K562 (cell line): Measurements from ENCODE around the gene FCGBP. TPM values are rescaled to one million over a fixed set of nuclear protein-coding genes. Genes with fewer than 3 reads are reported as not detected.

ENCODE experiments used
- ARID1B ChIP-seq: fragments of 450-650 bp; IDR thresholded peaks from 2 replicates; pipeline ENCODE4 v1.6.1; 2016; ENCODE audit warnings: antibody characterized with exemption, mild to moderate bottlenecking, inconsistent platforms
- BMI1 ChIP-seq: fragments of 150-350 bp; IDR thresholded peaks from 2 replicates; pipeline ENCODE4 v1.6.1; 2014; ENCODE audit warnings: low read length
- CREBBP ChIP-seq: IDR thresholded peaks from one replicate; pipeline ENCODE4 v1.6.1; 2012; ENCODE audit warnings: low read depth, mild to moderate bottlenecking, control low read depth, inconsistent platforms, low read length
- ETS2 ChIP-seq: IDR thresholded peaks from 2 replicates; pipeline ENCODE4 v1.6.1; 2016; ENCODE audit warnings: borderline replicate concordance, missing genetic modification characterization, mild to moderate bottlenecking, moderate library complexity, missing compliant biosample characterization; ENCODE audit not compliant: poor library complexity, severe bottlenecking
- ETV5 ChIP-seq: sonication (generic); formaldehyde crosslinking; IDR thresholded peaks from 2 replicates; pipeline ENCODE4 v1.4.0; 2020; ENCODE audit warnings: low read depth, mild to moderate bottlenecking, missing genetic modification reagents
- GTF2A2 ChIP-seq: IDR thresholded peaks from 2 replicates; pipeline ENCODE4 v1.6.1; 2016; ENCODE audit warnings: mild to moderate bottlenecking, missing genetic modification characterization, missing compliant biosample characterization
- IFI16 ChIP-seq: fragments of 250-450 bp; sonication (Bioruptor Pico); IDR thresholded peaks from 2 replicates; pipeline ENCODE4 v2.1.2; 2022; ENCODE audit warnings: mild to moderate bottlenecking, inconsistent platforms
- KAT7 ChIP-seq: sonication (generic); formaldehyde crosslinking; IDR thresholded peaks from 2 replicates; pipeline ENCODE4 v1.8.0; 2022; ENCODE audit warnings: missing genetic modification reagents, mild to moderate bottlenecking, borderline replicate concordance
- MTF1 ChIP-seq: fragments of 250-450 bp; sonication (Bioruptor Pico); IDR thresholded peaks from 2 replicates; pipeline ENCODE4 v1.9.0; 2021; ENCODE audit warnings: moderate library complexity, mild to moderate bottlenecking, inconsistent platforms, borderline replicate concordance
- TCF3 ChIP-seq: sonication (generic); formaldehyde crosslinking; IDR thresholded peaks from 2 replicates; pipeline ENCODE4 v1.4.0; 2020; ENCODE audit warnings: mild to moderate bottlenecking, missing genetic modification reagents
- THRB ChIP-seq: fragments of 450-650 bp; formaldehyde crosslinking; conservative IDR thresholded peaks from 2 replicates; pipeline ENCODE4 v1.4.0; 2022; ENCODE audit warnings: mild to moderate bottlenecking, missing genetic modification characterization
- TRIM28 ChIP-seq: fragments of 450-650 bp; IDR thresholded peaks from 2 replicates; pipeline ENCODE4 v1.6.1; 2017
- YY1 ChIP-seq, 3 experiments: IDR thresholded peaks; 2 replicates each; pipeline ENCODE4 v1.6.1; 2011; ENCODE audit warnings: low read length in 2 of 3, mild to moderate bottlenecking in 2 of 3, moderate library complexity in 2 of 3, borderline replicate concordance in 1 of 3, control low read depth in 1 of 3, low read depth in 1 of 3; ENCODE audit not compliant: insufficient read depth in 3 of 3, insufficient replicate concordance in 2 of 3, control insufficient read depth in 1 of 3, insufficient read length in 1 of 3; ENCODE audit errors: extremely low read depth in 1 of 3
- ZBTB34 ChIP-seq: fragments of 250-450 bp; sonication (Bioruptor Pico); IDR thresholded peaks from 2 replicates; pipeline ENCODE4 v1.8.0; 2021; ENCODE audit warnings: mild to moderate bottlenecking, moderate library complexity
- ZKSCAN1 ChIP-seq: fragments of 150-350 bp; IDR thresholded peaks from 2 replicates; pipeline ENCODE4 v1.6.1; 2016; ENCODE audit warnings: low read depth, low read length
- ZKSCAN8 ChIP-seq: fragments of 200-800 bp; sonication (Bioruptor generic); IDR thresholded peaks from 2 replicates; pipeline ENCODE4 v1.6.1; 2016; ENCODE audit warnings: missing genetic modification characterization, missing compliant biosample characterization
- ZNF263 ChIP-seq: sonication (generic); formaldehyde crosslinking; IDR thresholded peaks from 2 replicates; pipeline ENCODE4 v1.8.0; 2022; ENCODE audit warnings: mild to moderate bottlenecking, missing genetic modification reagents, borderline replicate concordance
- ZNF717 ChIP-seq: fragments of 250-450 bp; sonication (Bioruptor Pico); IDR thresholded peaks from 2 replicates; pipeline ENCODE4 v1.5.0; 2021
- polyA plus RNA-seq, 8 experiments: library from polyadenylated mRNA; depleted of rRNA in 4 of 8; stranded (reverse) in 5 of 8; unstranded in 3 of 8; fragments of >200 nt; fragmentation: Nextera tagmentation in 2 of 8; fragmentation: Illumina TruSeq in 1 of 8; extraction: Ambion mirVana in 2 of 8; extraction: Trizol in 1 of 8; gene quantifications; 2 replicates each; pipeline versions ENCODE4 v1.2.1 to v1.2.3, GENCODE V29; 2011 to 2014; ENCODE audit warnings: inconsistent platforms in 1 of 8, missing spikeins in 1 of 8
- total RNA-seq, 7 experiments: library from RNA; depleted of rRNA in 6 of 7; stranded (reverse); fragments of >200 nt in 6 of 7; fragmentation: Illumina TruSeq in 2 of 7; extraction: Trizol in 2 of 7; gene quantifications; 2 replicates each; pipeline versions ENCODE4 v1.2.1 to v1.2.3, GENCODE V29; 2011 to 2021; ENCODE audit warnings: low replicate concordance in 1 of 7
- TF ChIP-seq, protein P1 (sequence below), 2 experiments: fragments of 450-650 bp in 1 of 2; sonication (generic) in 1 of 2; formaldehyde crosslinking; conservative IDR thresholded peaks; 2 replicates each; pipeline versions ENCODE4 v1.4.0 to v1.8.1; 2020 to 2022; ENCODE audit warnings: mild to moderate bottlenecking in 1 of 2, missing genetic modification reagents in 1 of 2
- TF ChIP-seq, protein P2 (sequence below), 2 experiments: IDR thresholded peaks; 2 replicates each; pipeline ENCODE4 v1.6.1; 2011; ENCODE audit warnings: borderline replicate concordance in 1 of 2, control low read depth in 1 of 2, low read depth in 1 of 2, low read length in 1 of 2, mild to moderate bottlenecking in 1 of 2, mixed read lengths in 1 of 2, moderate library complexity in 1 of 2; ENCODE audit not compliant: insufficient read depth in 1 of 2, insufficient read length in 1 of 2, poor library complexity in 1 of 2, severe bottlenecking in 1 of 2; ENCODE audit errors: extremely low read depth in 1 of 2
- TF ChIP-seq, protein P3 (sequence below): sonication (generic); formaldehyde crosslinking; IDR thresholded peaks from 2 replicates; pipeline ENCODE4 v1.8.0; 2022; ENCODE audit warnings: mild to moderate bottlenecking, missing genetic modification reagents

FCGBP gene
- total and polyA plus RNA-seq, 9 of the 15 experiments (the other 6 are each of a cell fraction or from before 2014, with no cell fraction given): 0.01 to 1.5 (median 0.13) TPM; not detected in 4

GRCh38 chr19:39970675-39971379 is 36.4 kb upstream of the FCGBP start, which contains the start of gene PSMC4 (continued):
- no peak for TF ChIP-seq ETS2
- peak; percentile 29; the same call in 1 of the 2 replicates for TF ChIP-seq ARID1B
- TF ChIP-seq ZKSCAN1: 0 out of 2 replicates have a peak, but pooled peaks have one; percentile 13
- TF ChIP-seq YY1 (IDR thresholded peaks at IDR 0.05; ENCODE audit: borderline replicate concordance in 1 of 3, control insufficient read depth in 1 of 3, extremely low read depth in 1 of 3, insufficient read depth in 3 of 3, insufficient read length in 1 of 3, insufficient replicate concordance in 2 of 3, low read depth in 1 of 3, low read length in 2 of 3): peak; percentile 25 to 81 (median 80)
- TF ChIP-seq BMI1: no peak
- TF ChIP-seq ZBTB34 (CRISPR knock-in tag): no peak
- no peak for TF ChIP-seq ZKSCAN8
- peak; percentile 68; the same call in 1 of the 2 replicates for TF ChIP-seq ZNF263 (CRISPR knock-in tag)
- TF ChIP-seq GTF2A2 (tag): no peak
- TF ChIP-seq CREBBP: no peak
- TF ChIP-seq TRIM28: peak; percentile 71; the same call in 1 of the 2 replicates
- peak; percentile 83; the same call in 1 of the 2 replicates for TF ChIP-seq KAT7 (CRISPR knock-in tag)
- TF ChIP-seq, protein P1, sequence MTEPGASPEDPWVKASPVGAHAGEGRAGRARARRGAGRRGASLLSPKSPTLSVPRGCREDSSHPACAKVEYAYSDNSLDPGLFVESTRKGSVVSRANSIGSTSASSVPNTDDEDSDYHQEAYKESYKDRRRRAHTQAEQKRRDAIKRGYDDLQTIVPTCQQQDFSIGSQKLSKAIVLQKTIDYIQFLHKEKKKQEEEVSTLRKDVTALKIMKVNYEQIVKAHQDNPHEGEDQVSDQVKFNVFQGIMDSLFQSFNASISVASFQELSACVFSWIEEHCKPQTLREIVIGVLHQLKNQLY (CRISPR knock-in tag; conservative IDR thresholded peaks at IDR 0.05): peak in 1 of 2 experiments; percentile 58; a peak in 1 of 4 replicates
- TF ChIP-seq, protein P2, sequence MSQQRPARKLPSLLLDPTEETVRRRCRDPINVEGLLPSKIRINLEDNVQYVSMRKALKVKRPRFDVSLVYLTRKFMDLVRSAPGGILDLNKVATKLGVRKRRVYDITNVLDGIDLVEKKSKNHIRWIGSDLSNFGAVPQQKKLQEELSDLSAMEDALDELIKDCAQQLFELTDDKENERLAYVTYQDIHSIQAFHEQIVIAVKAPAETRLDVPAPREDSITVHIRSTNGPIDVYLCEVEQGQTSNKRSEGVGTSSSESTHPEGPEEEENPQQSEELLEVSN (IDR thresholded peaks at IDR 0.05; ENCODE audit: borderline replicate concordance in 1 of 2, extremely low read depth in 1 of 2, insufficient read depth in 1 of 2, insufficient read length in 1 of 2, low read depth in 1 of 2, low read length in 1 of 2, poor library complexity in 1 of 2, severe bottlenecking in 1 of 2): peak; percentile 95 to 96
- no peak for TF ChIP-seq ZNF717
- TF ChIP-seq TCF3: peak; percentile 15; the same call in 1 of the 2 replicates
- TF ChIP-seq THRB: peak; percentile 44; the same call in 1 of the 2 replicates
- TF ChIP-seq ETV5 (CRISPR knock-in tag): peak; percentile 62
- TF ChIP-seq IFI16 (CRISPR knock-in tag): no peak
- TF ChIP-seq, protein P3, sequence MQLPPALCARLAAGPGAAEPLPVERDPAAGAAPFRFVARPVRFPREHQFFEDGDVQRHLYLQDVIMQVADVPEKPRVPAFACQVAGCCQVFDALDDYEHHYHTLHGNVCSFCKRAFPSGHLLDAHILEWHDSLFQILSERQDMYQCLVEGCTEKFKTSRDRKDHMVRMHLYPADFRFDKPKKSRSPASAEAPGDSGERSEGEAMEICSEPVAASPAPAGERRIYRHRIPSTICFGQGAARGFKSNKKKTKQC: peak; percentile 92
- no peak for TF ChIP-seq MTF1
